Superior temporal gyrus (tissue), 1 donor: Measurements from ENCODE around the gene KXD1.

ENCODE experiments used
- DNase-seq: peaks from one replicate; pipeline ENCODE4 v3.0.0-alpha.2; 2016; ENCODE audit errors: extremely low spot score

KXD1 gene

GRCh38 chr19:18613589-18614234, 56.0 kb downstream of the KXD1 start:
- DNase-seq = no peak

- DNase-seq = no peak
Observed at GRCh38 chr19:18616023-18616422, 58.4 kb downstream of the KXD1 start.

DNA sequence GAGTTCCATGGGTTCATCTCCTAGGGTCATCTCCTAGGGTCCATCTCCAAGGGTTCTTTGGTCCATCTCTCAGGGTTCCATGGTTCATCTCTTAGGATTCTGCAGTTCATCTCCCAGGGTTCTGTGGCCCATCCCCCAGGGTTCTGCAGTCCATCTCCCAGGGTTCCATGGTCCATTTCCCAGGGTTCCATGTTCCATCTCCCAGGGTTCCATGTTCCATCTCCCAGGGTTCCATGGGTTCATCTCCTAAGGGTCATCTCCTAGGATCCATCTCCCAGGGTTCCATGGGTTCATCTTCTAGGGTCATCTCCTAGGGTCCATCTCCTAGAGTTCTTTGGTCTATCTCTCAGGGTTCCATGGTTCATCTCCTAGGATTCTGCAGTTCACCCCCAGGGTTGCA, 59.9 kb downstream of the KXD1 start:
- no peak for DNase-seq

GRCh38 chr19:18618236-18618635, 60.6 kb downstream of the KXD1 start:
- DNase-seq = no peak
